ENCODE data around the gene AMPH. TPM values are rescaled to one million over a fixed set of nuclear protein-coding genes. Genes with fewer than 3 reads are reported as not detected.

The AMPH gene
- total RNA-seq, 1 donor from 2014 or later: not detected

DNA sequence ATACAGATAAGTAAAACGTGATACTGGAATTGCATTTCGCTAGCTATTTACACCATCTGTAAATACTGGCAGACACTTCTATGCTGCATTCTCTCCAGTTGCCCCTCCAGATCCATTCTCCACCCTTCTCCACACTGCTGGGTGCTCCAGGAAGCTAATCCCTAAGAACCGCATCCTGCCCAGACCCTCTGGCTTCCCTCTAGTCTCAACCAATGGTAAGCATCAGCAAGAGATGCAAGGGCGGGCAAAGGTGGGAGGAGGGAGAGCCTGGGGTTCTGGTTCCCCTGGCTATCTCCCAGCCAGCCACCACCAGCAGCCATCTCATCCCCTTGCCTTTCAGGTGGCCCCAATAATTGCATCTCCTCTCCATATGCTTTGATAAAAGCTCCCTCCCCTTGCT is 84.4 kb downstream of the AMPH start:
- ChIA-PET POLR2A (no interaction called here), CTCF (no interaction called here)
- Mint-ChIP-seq H3K27me3 (no peaks in the 10 kb centered on the region), H3K4me1 (no peaks in the 10 kb centered on the region), H3K27ac (no peak overlapping the region), H3K4me3 (no peak overlapping the region), H3K36me3 (ENCODE audit: low read depth) (no peaks in the 10 kb centered on the region), H3K9me3 (no peaks in the 10 kb centered on the region)
- no peak for ATAC-seq (ENCODE audit: low read depth)
- no peak for DNase-seq
- TF ChIP-seq, protein P1, sequence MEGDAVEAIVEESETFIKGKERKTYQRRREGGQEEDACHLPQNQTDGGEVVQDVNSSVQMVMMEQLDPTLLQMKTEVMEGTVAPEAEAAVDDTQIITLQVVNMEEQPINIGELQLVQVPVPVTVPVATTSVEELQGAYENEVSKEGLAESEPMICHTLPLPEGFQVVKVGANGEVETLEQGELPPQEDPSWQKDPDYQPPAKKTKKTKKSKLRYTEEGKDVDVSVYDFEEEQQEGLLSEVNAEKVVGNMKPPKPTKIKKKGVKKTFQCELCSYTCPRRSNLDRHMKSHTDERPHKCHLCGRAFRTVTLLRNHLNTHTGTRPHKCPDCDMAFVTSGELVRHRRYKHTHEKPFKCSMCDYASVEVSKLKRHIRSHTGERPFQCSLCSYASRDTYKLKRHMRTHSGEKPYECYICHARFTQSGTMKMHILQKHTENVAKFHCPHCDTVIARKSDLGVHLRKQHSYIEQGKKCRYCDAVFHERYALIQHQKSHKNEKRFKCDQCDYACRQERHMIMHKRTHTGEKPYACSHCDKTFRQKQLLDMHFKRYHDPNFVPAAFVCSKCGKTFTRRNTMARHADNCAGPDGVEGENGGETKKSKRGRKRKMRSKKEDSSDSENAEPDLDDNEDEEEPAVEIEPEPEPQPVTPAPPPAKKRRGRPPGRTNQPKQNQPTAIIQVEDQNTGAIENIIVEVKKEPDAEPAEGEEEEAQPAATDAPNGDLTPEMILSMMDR (IDR thresholded peaks at IDR 0.05): no peak
- intact Hi-C loops (cut with micrococcal nuclease): no loop called here

DNA sequence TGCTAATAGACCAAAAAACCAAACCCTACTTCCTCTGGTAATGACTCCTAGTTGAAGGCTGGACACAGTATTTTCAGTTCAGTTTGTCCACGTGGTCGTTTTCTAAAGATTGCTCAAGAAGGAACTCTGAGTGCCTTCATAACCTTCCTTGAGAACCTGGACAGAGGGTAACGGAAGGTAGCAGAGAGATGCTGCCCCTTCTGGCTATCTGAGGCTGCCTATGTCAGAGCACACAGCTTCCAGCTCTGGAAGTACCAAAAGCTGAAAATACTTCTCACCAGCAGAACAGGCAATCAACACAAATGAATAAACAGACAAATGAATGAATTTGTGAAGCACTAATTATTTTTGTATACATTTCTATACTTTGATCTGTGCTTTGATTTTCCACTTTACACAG is 85.2 kb downstream of the AMPH start:
- no peaks in the 10 kb centered on the region for H3K9me3 Mint-ChIP-seq

DNA sequence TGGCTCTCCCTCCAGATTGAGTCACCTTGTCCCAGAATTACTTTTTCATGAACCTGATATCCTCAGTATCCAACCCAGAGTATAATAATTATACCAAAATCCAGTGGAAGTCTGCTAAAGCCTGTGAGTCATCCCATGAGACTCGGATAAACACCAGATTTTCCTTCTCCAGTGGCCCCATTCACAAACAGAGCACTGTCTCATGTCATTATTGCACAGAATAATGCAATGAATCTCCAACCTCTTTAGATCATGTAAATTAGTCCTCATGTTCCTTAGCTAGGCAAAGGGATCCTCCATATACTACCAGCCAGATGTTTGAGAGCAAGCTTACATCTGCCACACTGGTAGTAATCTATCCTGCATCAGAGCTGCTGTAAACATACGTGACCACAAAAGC is 89.0 kb downstream of the AMPH start:
- Mint-ChIP-seq H3K4me1 (no peaks in the 10 kb centered on the region), H3K27me3 (no peaks in the 10 kb centered on the region), H3K4me3 (no peak overlapping the region), H3K9me3 (no peaks in the 10 kb centered on the region), H3K36me3 (ENCODE audit: low read depth) (no peaks in the 10 kb centered on the region), H3K27ac (no peak overlapping the region)
- CTCF ChIA-PET: no interaction called here
- no peak for DNase-seq
- no peak for ATAC-seq (ENCODE audit: low read depth)
- POLR2A ChIA-PET: no interaction called here
- TF ChIP-seq, protein P1 (IDR thresholded peaks at IDR 0.05): no peak
- intact Hi-C loops (cut with micrococcal nuclease): no loop called here

More for the DNA sequence above, 85.2 kb downstream of the AMPH start:
- H3K4me1 Mint-ChIP-seq: no peaks in the 10 kb centered on the region
- H3K27me3 Mint-ChIP-seq: no peaks in the 10 kb centered on the region
- no peaks in the 10 kb centered on the region for H3K36me3 Mint-ChIP-seq (ENCODE audit: low read depth)
- intact Hi-C loops (cut with micrococcal nuclease): no loop called here
- ChIA-PET POLR2A (no interaction called here), CTCF (no interaction called here)
- no peak for ATAC-seq (ENCODE audit: low read depth)
- TF ChIP-seq, protein P1 (IDR thresholded peaks at IDR 0.05): no peak
- no peak for DNase-seq
- H3K27ac Mint-ChIP-seq: no peak overlapping the region
- H3K4me3 Mint-ChIP-seq: no peak overlapping the region

DNA sequence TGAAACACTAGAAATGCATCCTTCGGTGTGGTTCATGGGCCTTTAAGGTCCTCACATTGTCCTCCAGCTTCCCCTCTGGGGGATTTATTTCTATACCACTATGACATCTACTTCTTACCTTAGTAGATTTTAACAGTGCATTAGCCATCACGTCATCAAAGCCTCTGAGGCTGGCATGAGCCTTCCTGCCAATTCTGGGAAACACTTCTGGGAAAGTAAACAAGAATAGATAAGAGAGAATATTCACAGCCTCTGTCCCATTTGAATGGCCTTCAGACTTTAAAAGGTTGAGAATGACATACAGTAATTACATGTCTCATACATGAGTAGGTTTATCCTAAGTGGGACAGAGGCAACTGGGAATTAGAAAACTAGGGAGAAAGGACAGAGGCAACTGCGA is 89.7 kb downstream of the AMPH start:
- no peaks in the 10 kb centered on the region for H3K27me3 Mint-ChIP-seq
- H3K4me3 Mint-ChIP-seq: no peak overlapping the region
- ATAC-seq (ENCODE audit: low read depth) (no peak), DNase-seq (no peak)
- H3K36me3 Mint-ChIP-seq (ENCODE audit: low read depth): no peaks in the 10 kb centered on the region
- ChIA-PET CTCF (no interaction called here), POLR2A (no interaction called here)
- no peak overlapping the region for H3K27ac Mint-ChIP-seq
- H3K9me3 Mint-ChIP-seq: no peaks in the 10 kb centered on the region
- TF ChIP-seq, protein P1 (IDR thresholded peaks at IDR 0.05): no peak
- intact Hi-C loops (cut with micrococcal nuclease): no loop called here
- H3K4me1 Mint-ChIP-seq: no peaks in the 10 kb centered on the region

DNA sequence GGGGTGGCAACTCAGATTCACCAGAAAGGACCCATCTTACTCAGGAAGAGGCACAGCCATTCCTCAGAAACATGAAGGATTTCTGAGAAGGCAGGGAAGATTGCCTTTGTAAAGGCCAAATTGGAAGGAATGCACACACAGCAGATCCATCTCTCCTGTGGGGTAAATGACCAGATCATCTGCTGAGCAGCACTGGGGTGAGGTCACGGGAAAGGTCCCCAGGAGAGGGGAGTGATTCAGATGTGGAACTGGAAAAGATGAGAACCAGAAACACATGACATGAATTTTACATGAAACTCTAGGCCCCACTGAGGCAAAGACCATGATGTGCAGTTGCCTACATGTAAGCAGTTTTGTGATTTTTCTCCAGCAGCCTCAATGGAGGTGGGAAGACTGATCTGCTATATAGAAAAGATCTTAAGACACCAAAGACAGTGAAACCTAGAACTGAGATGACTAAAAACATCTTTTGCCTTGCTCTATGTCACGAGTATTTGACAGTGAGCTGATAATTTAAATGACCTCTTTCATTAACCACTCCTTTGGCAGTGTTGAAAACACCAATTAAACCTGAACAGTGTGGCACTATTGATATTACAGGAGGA is 91.6 kb downstream of the AMPH start:
- DNase-seq (no peak), ATAC-seq (ENCODE audit: low read depth) (no peak)
- Mint-ChIP-seq H3K9me3 (no peaks in the 10 kb centered on the region), H3K4me1 (no peaks in the 10 kb centered on the region), H3K27ac (no peak overlapping the region), H3K27me3 (no peaks in the 10 kb centered on the region), H3K36me3 (ENCODE audit: low read depth) (no peaks in the 10 kb centered on the region), H3K4me3 (no peak overlapping the region)
- ChIA-PET CTCF (no interaction called here), POLR2A (no interaction called here)
- intact Hi-C loops (cut with micrococcal nuclease): loop anchor here (5.0 kb wide), 1 partner anchor 142 kb away; no protein-coding TSS in a partner anchor
- TF ChIP-seq, protein P1 (IDR thresholded peaks at IDR 0.05): no peak
